ENCODE results near the gene FOXR1. TPM values are rescaled to one million over a fixed set of nuclear protein-coding genes. Genes with fewer than 3 reads are reported as not detected.
"Not testable (repeated sequence)": the region's sequence is repeated elsewhere in the genome, so short reads cannot be mapped to it uniquely, and the experiment has no call there.

Gene FOXR1
- total RNA-seq, 1 donor from 2014 or later, result not detected

DNA sequence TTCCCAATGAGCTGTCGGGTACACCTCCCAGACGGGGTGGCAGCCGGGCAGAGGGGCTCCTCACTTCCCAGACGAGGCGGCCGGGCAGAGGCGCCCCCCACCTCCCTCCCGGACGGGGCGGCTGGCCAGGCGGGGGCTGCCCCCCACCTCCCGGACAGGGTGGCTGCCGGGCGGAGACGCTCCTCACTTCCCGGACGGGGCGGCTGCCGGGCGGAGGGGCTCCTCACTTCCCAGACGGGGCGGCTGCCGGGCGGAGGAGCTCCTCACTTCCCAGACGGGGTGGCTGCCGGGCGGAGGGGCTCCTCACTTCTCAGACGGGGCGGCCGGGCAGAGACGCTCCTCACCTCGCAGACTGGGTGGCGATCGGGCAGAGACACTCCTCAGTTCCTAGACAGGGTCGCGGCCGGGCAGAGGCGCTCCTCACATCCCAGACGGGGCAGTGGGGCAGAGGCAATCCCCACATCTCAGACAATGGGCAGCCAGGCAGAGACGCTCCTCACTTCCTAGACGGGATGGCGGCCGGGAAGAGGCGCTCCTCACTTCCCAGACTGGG is 20.0 kb downstream of the FOXR1 start:
- DNase-seq (ENCODE audit: low read depth, low spot score), result not testable (repeated sequence)

DNA sequence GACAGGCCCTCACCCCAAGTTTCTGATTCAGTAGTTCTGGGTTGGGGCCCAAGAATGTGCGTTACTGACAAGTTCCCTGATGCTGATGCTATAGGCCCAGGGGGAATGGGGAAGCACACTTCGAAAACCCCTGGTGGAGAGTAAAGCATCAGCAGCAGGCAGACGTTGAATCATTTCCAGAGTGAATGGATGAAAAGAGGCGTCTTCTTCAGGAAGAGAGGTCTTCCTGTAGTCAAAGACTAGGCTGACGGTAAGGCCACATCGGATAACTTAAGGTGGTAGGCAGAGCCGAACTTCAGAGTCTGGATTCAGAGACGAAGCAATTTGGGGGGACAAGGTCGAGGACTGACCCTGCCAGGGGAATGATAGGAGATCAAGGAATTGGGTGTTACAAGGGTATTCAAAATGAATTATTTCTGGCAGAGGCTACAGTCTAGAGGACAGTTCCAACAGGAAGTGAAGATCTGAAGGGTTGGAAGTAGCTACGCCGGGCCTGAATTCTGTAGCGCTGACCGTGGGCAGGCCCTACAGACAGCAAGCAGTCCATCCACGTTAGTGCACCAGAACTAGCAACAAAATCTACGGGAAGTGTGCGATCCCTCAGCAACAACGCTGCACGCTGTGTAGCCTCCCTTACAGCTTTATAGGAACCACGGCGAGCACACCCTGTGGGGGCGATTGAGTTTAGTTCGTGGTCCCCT is 25.5 kb downstream of the FOXR1 start:
- no peak for DNase-seq (ENCODE audit: low read depth, low spot score)

DNA sequence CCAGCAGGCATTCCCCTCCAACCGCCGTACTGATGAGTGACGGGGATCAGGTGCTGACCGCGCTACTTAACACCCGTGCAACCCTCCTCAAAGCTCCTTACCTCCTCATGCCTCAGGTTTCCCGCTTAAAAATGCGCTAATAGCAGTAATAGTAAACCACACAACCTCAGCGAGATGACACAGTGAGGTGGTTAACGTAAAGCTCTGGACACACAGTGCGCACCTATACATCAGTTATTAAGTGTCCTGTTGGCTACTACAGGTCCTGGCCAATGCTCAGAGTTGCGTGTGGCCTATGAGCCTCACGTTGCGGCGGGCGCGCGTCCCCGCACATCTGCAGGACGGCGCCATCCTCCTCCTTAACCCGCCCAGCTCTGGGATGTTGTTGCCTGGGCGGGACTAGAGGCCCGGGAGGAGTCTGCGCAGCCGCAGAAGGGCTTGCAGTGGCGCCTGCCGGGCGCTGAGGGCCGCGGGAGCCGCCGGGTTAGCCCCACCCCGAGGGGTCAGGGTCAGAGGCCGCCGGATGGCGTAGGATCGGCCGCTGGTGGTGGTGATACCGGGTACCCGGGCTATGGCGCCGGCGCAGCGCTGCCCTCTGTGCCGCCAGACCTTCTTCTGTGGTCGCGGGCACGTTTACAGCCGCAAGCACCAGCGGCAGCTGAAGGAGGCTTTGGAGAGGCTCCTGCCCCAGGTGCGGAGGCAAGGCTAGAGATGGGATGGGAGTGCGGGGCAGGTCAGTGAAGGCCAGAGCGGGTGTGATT is 26.2 kb downstream of the FOXR1 start, which contains the start of gene CENATAC:
Gene CENATAC, plus strand, starts transcription at position 512 of the 761 bp plus-strand sequence. Its CDS starts 60 bp downstream, at position 572.
- DNase-seq (ENCODE audit: low read depth, low spot score), result peak; percentile 45

DNA sequence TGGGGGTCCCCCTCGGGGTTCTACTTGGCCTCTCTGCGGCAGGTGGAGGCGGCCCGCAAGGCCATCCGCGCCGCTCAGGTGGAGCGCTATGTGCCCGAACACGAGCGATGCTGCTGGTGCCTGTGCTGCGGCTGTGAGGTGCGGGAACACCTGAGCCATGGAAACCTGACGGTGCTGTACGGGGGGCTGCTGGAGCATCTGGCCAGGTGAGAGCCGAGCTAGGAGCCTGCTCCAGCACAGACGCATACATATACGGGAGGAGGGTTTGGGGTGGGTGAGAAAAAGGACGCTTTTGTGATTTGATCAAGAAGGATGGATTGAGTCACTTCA is 26.8 kb downstream of the FOXR1 start:
- DNase-seq (ENCODE audit: low read depth, low spot score), result no peak

DNA sequence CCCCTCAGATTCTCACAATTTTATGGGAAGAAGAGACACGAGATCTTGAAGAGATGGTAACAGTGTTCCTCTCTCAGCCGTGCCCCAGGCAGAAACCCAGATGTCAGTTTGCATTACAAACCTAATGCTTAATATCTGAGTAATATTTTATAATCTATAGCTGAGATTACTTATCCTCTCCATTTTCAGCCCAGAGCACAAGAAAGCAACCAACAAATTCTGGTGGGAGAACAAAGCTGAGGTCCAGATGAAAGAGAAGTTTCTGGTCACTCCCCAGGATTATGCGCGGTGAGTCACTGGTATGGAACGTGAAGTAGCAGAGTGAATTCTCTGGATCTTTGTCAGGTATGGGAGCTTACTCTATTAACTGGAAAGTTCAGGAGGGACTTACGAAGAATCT is 27.3 kb downstream of the FOXR1 start:
- DNase-seq (ENCODE audit: low read depth, low spot score), result peak; percentile 29

DNA sequence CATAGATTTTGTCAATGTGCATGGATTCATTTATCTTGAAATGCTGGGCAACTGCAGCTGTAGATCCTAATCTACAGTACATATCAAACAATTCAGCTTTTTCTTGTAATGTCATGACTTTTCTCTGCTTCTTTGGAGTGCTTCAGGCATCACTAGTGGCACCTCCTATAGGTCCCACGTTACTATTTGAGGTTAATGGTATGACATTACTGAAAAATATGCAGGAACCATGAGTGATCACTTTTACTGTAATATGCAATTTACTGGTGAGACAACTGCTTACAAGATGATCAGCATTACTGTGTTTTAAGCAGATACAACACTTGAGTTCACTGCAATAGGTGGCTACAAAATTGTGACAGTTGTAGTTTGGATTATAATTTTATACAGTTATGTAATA is 29.3 kb downstream of the FOXR1 start:
- no peak for DNase-seq (ENCODE audit: low read depth, low spot score)

DNA sequence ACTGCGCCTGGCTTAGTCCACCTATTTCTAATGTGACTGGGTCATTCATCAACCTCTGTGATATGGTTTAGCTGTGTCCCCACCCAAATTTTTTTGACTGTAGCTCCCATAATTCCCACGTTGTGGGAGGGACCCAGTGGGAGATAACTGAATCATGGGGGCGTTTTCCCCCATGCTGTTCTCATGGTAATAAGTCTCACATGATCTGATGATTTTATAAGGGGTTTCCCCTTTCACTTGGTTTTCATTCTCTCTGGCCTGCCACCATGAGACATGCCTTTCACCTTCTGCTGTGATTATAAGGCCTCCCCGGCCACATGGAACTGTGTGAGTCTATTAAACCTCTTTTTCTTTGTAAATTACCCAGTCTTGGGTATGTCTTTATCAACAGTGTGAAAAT is 35.1 kb downstream of the FOXR1 start:
- DNase-seq (ENCODE audit: low read depth, low spot score), result no peak

DNA sequence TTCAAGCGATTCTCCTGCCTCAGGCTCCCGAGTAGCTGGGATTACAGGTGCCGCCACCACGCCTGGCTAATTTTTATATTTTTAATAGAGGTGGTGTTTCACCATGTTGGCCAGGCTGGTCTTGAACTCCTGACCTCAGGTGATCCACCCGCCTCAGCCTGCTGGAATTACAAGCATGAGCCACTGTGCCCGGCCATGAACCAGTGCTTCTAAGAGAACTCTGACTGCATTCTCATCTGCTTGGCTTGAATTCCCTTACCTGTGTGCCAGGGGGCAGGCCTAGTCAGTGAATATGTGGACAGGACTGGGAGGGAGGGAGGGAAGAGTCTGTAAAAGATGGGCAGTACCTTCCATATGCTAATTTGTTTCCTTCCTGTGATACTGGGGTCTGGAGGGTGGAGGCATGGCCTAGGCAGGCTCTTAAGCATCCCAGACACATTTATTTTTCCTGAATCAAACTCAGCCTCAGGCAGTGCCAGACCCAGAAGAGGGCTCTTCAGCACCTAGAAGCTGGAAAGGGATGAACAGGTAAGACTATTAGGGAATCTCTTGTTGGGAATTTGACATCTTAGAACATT is 40.0 kb downstream of the FOXR1 start:
- no peak for DNase-seq (ENCODE audit: low read depth, low spot score)

DNA sequence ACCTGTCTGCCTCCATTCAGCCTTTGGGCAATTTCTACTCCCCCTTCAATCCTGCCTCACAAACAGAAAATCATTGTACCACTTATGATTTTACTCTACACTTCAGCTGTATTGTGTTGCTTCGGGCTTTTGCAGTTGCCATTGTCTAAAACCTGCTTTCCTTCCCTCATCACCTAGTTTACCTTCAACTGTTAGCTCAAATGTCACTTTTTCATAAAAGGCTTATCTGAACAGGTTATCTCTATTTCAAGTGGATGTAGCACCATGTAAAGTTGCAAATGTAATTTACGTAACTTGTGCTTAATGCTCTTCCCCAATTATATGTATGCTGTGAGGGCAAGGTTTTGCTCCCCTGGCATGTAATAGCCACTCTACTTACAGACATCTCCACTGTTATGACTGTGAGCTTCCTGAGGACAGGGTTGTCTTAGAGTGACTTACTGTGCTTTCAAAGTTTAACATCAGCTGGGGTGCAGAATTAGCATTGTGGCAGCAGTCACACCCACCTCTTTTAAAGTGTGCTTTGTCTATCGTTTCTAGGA is 41.1 kb downstream of the FOXR1 start:
- DNase-seq (ENCODE audit: low read depth, low spot score), result no peak

DNA sequence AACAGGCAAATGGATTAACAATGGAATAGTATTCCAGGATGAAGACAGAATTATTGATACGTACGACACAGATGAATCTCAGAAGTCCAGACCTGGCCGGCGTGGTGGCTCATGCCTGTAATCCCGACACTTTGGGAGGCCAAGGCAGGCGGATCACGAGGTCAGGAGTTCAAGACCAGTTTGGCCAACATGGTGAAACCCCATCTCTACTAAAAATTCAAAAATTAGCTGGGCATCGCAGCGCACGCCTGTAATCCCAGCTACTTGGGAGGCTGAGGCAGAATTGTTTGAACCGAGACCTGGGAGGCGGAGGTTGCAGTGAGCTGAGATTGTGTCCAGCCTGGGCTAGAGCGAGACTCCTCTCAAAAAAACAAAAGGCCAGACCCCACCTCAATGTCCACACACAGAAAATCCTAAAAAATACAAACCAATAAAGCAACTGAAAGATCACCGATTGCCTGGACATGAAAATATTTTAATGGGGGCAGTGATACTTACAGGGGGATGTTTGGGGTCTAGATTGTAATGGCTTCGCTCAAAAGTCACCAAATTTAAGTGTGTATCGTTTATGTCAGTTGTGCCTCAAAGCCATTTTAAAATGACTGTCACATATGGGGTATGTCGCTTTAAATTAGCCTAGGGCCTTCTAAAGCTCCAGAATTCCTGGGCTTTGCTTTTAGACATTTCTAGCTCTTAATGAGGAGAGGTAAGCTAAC is 42.8 kb downstream of the FOXR1 start:
- DNase-seq (ENCODE audit: low read depth, low spot score), result no peak

DNA sequence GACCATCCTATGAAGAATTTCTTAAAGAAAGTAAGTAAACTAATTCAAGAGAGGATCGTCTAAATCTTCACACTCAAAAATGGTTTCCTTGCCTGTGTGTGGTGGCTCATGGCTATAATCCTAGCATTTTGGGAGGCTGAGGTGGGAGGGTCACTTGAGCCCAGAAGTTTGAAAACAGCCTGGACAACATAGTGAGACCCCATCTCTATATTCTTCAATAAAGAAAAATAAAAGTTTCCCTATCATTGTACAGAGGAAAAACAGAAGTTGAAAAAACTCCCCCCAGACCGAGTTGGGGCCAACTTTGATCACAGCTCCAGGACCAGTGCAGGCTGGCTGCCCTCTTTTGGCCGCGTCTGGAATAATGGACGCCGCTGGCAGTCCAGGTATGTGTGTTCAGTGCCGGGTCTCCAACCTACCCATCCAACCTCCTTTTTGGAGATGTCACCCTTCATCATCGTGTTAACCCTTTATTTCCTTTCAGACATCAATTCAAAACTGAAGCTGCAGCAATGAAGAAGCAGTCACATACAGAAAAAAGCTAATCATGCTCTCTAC is 43.6 kb downstream of the FOXR1 start:
- DNase-seq (ENCODE audit: low read depth, low spot score), result no peak

DNA sequence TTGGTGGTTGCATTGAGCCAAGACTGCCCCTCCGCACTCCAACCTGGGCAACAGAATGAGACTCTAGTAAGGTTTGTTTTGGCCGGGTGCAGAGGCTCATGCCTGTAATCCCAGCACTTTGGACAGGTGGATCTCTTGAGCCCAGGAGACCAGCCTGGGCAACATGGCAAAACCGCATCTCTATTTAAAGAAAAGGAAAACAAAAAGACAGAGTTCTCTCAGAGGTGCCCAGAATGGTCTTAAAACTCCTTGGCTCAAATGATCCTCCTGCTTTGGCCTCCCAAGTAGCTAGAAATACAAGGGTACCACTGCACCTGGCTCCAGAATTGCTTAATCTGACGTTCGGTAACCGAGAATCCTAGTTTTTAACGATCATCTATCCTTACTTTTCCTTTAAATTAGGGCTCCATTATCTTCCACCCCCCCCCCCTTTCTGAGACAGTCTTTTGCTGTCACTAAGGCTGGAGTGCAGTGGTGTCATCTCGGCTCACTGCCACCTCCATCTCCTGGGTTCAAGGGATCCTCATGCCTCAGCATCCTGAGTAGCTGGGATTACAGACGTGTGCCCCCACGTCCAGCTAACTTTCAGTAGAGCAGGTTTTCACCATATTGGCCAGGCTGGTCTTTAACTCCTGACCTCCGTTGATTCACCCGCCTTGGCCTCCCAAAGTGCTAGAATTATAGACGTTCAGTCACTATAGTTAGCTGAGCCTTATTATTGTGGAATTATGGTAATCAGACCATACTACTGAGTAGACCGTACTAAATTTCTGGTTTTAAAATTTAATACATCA is 44.9 kb downstream of the FOXR1 start:
- DNase-seq (ENCODE audit: low read depth, low spot score), result no peak

DNA sequence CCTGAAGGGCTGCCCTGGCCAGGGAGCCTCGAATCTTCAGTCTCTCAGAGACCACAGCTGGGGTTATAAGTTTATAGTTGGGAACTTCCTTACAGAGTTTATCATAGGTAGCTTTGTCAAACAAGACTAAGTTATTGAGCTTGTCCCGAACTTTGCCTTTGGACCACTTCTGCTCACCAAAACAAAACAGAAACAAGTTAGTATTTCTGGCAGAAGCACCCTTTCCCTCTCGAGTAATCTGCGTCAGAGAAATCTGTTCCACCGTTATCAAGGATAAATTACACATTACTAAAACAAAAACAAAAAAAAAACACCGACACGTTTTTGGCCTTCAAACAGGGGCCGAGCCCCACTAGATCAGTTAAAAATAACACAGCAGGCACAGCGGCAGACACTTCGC is 45.8 kb downstream of the FOXR1 start:
- not testable (repeated sequence) for DNase-seq (ENCODE audit: low read depth, low spot score)

DNA sequence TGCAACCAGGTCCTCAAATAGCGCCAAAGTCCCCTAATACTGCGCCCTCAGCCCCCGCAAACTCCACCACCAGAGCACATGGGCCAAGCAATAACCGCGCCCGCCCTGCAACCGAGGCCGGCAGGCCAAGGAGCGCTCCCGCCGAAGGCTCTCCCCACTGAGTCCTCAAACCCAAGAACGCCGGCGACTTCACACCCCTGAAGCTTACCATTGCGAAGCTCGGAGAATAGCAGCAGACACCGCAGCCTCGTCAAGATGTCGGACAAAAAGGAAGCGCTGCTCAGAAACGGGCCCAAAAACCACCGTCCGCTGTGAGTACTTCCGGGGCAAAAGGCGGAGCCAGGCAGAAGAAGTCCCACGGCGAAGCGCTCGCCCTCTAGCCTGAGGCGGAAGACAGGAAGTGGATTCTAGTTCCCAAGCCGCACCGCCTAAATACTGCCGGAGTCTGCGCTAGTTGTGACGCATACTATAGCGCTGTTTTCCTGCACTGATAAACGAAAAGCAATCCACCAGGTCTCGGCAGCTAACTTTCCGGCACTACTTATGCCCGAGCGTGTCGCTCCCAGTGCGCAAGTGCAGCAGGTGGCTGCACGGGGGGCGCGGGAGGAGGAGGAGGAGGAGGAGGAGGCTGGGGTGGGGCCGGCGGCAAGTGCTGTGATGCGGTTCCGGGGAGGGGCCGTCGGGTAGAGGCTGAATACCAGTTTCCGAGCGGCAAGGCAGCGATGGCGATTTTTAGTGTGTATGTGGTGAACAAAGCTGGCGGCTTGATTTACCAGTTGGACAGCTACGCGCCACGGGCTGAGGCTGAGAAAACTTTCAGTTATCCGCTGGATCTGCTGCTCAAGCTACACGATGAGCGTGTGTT is 46.7 kb downstream of the FOXR1 start, which contains the start of the genes RPS25 and TRAPPC4:
Gene RPS25, minus strand, starts transcription at position 270 of the 865 bp plus-strand sequence. Its CDS starts 59 bp downstream, at position 211.
Gene TRAPPC4, plus strand, starts transcription at position 693 of the 865 bp plus-strand sequence. Its CDS starts 30 bp downstream, at position 723.
- DNase-seq (ENCODE audit: low read depth, low spot score), result peak; percentile 88

DNA sequence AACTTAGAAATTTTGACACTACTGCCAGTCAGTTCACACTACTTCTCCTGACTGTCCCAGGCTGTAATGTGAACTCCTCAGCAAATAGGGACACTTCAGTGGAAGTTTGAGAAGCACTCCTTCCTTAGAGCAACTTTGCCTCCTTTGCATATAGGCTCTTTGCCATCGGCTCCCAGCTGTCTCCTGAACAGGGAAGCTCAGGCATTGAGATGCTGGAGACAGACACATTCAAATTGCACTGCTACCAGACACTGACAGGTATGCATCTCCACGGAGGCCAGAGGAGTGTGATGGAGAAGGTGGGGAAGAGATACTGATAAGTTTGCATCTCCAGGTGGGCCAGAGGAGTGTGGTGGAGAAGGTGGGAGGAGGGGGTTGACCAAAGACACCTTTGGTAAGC is 48.4 kb downstream of the FOXR1 start:
- no peak for DNase-seq (ENCODE audit: low read depth, low spot score)

DNA sequence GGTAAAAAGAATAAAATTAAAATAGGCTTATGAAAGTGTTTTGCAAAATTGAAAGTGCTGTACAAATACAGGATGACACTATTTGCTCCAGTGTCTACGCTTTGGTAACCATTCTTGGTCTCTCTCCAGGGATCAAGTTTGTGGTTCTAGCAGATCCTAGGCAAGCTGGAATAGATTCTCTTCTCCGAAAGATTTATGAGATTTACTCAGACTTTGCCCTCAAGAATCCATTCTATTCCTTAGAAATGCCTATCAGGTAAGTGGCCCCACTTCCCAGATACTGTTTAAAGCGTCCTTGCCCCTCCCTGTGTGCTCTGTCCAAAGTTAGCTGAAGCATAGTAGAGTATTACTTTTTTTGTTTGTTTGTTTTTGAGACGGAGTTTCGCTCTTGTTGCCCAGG is 50.1 kb downstream of the FOXR1 start:
- DNase-seq (ENCODE audit: low read depth, low spot score), result no peak

DNA sequence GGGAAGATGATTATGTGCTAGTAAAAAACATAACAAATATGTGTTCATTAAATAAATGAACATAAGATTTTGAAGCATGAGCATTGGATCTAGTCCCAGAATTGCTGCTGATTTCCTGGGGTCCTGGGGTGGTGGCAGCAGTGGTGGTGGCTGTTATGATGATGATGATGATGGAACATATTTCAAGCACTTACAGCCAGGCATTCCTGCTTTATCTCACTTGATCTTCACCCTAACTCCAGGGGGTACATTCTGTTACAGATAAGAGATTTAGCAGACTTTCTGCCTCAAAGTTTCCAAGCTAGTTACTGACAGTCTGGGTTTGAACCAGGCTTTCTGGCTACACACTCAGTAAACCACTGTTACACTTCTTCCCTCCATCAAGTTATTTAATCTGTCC is 52.2 kb downstream of the FOXR1 start:
- no peak for DNase-seq (ENCODE audit: low read depth, low spot score)

DNA sequence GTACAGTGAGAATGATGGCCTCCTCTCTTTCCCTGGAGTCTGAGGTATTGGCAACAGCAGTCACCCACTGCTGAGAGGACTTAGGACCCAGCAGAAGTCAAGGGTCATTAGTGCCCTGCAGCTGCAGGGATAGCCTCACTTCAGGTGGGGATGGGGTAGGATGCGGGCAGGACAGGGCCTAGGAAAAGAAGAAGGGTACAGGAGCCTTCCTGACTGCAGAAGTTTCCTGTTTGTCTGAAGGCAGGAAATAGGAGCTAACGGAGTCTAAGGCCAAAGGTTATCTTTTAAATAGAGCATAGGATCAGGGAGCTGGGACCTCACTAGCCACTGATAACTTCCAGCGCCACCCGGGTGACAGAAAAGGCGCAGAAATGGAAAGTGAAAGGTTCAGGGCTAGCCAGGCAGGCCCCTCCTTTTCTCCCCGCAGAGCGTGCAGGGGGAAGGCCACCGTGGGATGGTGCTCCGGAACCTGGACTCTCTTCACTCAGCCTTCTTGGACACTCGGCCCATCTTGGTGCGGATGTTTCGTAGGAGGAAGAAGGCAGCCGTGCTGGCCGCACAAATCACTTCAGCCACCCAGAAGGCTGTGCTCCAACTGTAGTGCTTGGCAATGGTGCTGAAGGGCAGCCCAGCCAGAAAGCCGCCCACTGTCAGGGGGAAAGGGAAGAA is 53.0 kb downstream of the FOXR1 start:
- no peak for DNase-seq (ENCODE audit: low read depth, low spot score)

DNA sequence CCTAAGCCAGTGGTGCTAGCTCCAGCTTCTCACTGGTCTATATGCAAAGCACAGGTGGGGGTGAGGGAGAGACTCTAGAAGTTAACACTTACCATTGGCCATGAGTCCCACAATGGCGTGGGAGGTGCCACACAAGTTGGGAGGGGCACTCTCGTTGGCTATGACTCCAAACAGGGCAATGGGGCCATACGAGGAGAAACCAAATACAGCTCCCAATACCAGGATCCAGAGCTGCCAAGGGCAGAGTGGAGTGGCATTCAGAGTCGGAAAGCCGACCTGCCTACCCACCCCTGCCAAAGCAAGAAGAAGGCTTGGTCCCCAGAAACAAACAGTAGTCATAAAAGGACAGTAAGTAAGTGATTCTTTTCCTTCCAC is 53.5 kb downstream of the FOXR1 start:
- no peak for DNase-seq (ENCODE audit: low read depth, low spot score)

Data from pulmonary artery endothelial cell (primary cell).